ENCODE measurements around the gene TMPRSS4.

TMPRSS4 gene

GRCh38 chr11:118079491-118079890, 2.6 kb downstream of the TMPRSS4 start:
- no peak for DNase-seq (ENCODE audit: low read depth)

DNA sequence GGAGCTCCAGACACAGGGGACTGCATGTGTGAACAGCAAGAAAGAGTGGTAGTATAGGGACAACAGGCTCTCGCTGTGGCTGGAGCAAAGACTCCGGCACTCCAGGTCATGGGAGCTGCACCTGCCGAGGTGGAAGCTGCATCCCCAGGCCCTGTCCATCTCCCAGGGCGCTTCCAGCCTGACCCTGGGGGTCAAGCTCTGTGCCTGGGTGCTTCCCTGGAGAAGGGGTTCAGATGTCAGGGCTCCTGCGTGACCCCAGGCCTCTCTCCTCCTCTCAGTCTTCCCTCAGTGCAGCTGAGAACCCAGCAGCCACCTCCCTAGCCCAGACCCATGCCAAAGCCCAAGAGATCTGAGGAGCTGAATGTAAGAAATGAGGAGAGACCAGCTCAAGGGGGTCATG, 3.4 kb downstream of the TMPRSS4 start:
- no peak for DNase-seq (ENCODE audit: low read depth)

- DNase-seq (ENCODE audit: low read depth) = no peak
Observed at GRCh38 chr11:118081241-118081958, 4.5 kb downstream of the TMPRSS4 start.

DNA sequence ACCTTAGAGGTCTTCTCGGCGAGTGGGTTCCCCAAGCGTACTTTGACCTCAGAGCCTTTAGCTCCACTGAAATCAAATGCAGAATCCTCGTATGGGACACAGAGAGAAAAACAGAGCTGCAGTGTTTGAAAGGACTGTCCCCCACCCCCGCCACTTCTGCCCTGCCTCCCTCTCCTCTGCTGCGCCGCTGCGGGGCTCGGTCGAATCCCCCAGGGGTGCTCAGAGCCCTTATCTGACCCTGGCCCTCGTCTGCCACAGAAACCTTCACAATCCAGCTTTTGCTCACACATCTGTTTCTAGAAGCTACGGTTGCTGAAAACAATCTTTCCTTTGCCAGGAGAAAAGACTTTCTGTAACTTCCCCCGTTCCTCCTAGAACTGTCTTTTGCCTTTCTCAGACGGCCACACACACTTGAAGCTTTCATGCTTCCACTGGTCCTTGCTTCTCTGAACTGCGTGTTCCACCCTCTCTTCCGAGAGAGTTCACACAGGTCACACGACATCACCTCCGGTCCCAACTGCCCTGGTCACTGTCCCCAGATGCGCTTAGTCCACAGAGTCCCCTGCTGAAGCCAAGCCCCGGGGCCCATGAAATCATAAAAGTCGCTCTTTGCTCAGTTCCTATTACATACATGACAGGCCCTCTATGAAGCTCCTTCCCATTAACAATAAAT, 6.1 kb downstream of the TMPRSS4 start:
- no peak for DNase-seq (ENCODE audit: low read depth)

GRCh38 chr11:118084247-118084646, 7.4 kb downstream of the TMPRSS4 start:
- no peak for DNase-seq (ENCODE audit: low read depth)

- DNase-seq (ENCODE audit: low read depth) = no peak
Observed at GRCh38 chr11:118084656-118085055, 7.8 kb downstream of the TMPRSS4 start.

GRCh38 chr11:118086913-118087768, 10.3 kb downstream of the TMPRSS4 start, which contains the start of gene SMIM35:
TSS of gene SMIM35 (minus strand) at chr11:118086963. CDS start at chr11:118086757, 206 bp downstream.
- no peak for DNase-seq (ENCODE audit: low read depth)

DNA sequence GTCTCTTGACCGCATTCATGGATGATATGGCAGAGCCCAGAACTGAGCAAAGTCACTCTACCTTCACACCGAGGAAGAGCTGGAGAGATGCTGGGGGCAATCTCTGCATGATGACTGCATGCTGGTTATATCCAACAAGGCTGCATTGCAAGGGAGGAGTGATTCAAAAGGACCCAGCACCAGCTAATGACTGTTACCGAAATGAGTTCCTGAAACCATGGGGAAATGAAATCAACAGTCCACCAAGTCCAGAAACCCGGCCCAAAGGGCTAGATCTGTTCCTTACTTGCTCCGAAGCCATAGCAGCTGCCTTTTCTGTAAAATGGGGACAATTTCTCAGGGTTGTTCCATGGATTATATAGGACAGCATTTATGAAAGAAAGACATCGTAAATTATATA, 11.1 kb downstream of the TMPRSS4 start:
- DNase-seq (ENCODE audit: low read depth) = no peak

- DNase-seq (ENCODE audit: low read depth) = no peak
Observed at GRCh38 chr11:118088531-118088930, 11.7 kb downstream of the TMPRSS4 start.

DNA sequence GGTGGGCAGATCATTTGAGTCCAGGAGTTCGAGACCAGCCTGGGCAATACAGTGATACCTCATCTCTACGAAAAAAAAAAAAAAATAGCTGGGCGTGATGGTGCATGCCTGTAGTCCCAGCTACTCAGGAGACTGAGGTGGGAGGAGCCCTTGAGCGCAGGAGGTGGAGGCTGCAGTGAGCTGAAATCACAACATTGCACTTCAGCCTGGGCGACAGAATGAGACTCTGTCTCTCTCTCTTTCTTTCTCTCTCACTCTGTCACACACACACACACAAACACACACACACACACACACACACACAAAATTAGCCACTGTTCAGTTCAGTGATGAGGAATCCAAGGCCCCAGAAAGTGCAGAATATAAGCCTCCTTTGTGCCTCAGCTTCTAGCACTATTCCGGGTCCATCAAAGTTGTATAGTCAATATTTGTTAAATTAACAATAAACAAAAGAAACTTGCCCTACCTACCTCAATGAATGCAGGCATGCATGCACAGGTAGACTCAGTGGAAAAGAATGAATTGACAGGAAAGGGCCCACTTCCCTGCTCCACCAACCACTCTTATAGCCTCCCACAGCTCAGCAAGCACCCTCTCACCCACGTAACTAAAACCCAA, 13.8 kb downstream of the TMPRSS4 start:
- DNase-seq (ENCODE audit: low read depth) = no peak

- DNase-seq (ENCODE audit: low read depth) = no peak
Observed at GRCh38 chr11:118091690-118092089, 14.8 kb downstream of the TMPRSS4 start.

DNA sequence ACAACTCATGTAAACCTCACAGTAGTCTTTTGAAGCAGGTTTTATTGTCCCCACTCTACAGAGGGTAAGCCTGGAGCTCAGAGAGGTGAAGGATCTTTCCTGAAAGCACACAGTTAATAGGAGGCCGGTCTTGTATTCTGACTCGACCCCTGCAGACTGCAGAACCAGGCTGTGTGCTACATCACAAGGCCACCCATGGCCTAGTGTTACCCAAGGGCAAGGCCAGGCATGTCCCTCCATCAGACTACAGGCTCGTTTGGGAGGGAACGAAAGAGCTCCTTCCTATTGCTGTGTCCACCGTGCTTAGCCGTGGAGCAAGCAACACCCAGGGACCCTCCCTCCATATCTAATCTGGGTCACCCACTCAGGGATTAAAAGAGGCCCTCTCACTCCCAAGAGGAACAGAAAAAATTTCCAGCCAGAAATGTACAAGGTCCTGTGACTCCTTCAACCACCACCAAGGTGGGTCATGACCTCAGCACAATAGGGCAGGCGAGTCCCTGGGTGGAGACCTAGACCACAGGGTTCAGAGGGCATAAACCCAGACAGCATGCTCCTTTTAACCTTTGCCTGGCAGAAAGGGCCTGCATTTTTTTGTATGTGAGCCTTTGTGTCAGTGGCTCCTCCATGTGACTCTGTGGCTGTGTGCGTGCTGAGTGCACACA, 16.2 kb downstream of the TMPRSS4 start:
- no peak for DNase-seq (ENCODE audit: low read depth)

GRCh38 chr11:118095493-118095892, 18.6 kb downstream of the TMPRSS4 start:
- DNase-seq (ENCODE audit: low read depth) = no peak

- no peak for DNase-seq (ENCODE audit: low read depth)
Observed at GRCh38 chr11:118095967-118096367, 19.1 kb downstream of the TMPRSS4 start.

DNA sequence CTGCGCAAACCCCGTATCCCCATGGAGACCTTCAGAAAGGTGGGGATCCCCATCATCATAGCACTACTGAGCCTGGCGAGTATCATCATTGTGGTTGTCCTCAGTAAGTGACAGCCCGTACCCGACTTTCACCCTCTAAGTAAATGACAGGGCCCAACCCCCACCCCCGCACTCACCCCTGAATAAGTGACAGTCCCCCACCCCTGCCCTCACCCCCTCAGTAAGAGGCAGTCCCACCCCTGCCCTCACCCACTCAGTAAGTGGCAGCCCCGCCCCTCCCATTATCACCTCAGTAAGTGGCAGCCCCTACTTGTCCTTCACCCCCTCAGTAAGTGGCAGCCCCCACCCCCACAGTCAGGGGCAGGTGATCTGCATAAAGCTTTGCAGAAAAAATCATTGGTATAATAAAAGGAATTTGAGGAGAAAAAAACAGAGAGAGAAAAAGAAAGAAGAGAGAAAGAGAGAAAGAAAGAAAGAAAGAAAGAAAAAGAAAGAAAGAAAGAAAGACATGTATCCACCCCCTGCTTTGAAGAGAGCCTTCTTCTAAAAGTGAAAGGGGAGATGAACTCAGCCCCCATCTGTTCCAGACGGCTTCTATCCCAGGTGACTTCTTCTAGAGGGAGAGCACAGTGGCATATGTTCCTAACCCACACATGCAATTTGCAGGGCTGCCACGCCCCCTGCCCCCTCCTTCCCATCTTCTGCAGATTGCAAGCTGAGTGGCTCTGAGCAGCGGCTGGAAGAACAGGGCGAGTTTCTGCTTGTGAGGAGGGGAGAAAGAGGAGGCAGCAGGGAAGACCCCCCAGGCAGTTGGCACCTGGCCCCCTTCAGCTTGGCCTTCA, 22.3 kb downstream of the TMPRSS4 start:
- no peak for DNase-seq (ENCODE audit: low read depth)

DNA sequence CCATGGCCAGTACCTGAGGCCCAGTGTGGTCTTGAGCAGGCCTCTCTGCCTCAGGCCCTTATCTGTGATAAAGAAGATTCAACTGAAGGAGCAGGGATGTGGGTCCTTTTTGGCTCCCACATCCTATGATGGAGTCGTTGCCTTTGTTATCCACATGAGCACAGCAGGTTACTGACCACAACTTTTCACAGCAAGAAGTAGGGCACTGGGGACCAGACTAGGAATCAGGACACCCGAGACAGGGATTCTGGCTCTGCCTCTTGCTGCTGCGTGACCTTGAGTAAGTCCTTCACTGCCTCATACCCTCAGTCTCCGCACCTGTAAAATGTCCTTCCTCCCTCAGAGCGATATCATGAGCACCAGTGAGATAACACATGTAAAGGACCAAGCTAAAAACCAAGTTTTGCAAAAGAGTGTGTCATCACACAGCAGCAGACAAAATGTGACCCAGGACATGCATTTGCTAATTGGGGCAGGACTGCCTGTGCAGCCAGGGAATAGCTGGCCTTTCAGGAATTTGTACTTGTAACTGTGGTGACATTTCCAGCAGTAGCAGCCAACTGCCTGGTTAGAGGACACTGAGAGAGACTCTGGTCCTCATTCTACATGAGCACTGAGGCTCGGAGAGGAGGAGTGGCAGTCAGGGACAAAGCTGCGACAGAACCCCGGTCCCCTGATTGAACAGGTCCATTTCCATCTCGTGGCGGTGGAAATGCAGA, 23.1 kb downstream of the TMPRSS4 start:
- no peak for DNase-seq (ENCODE audit: low read depth)

GRCh38 chr11:118100691-118101232, 23.9 kb downstream of the TMPRSS4 start:
- no peak for DNase-seq (ENCODE audit: low read depth)

DNA sequence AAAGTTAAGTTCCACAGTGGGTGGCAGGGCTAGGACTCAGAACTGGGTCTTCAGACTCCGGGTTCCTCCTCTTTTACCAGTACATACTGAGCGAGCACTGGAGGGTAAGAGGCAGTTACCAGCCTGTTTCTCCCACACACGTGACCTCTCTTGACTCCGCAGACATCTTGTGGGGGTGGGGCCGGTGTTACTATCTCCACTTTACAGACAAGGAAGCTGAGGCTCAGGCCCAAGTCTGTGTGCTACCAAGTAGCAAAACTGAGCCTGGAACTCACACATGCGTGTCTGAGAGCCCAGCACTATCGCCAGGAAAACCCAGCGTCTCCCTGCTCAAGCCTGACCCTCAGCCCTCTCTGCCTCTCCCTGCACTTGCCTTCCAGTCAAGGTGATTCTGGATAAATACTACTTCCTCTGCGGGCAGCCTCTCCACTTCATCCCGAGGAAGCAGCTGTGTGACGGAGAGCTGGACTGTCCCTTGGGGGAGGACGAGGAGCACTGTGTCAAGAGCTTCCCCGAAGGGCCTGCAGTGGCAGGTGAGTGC, 25.9 kb downstream of the TMPRSS4 start:
- DNase-seq (ENCODE audit: low read depth) = no peak

DNA sequence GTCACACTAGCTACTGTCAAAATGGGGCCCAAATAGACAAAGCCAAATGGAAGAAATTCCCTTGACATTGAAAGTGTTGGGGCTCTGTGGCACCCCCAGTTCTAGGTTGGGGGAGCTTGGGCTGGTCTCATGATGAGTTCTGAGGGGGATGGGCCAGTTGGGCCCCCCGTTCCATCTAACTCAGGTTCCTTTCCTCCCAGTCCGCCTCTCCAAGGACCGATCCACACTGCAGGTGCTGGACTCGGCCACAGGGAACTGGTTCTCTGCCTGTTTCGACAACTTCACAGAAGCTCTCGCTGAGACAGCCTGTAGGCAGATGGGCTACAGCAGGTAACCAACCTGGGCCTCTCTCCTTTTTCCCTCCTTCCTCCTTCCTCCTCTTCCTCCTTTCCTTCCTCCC, 27.6 kb downstream of the TMPRSS4 start:
- DNase-seq (ENCODE audit: low read depth) = no peak

All from T follicular helper cell (primary cell).